OCI-LY3 (cell line): ENCODE results near the gene NGF.

Experiments used
- H2AFZ ChIP-seq: fragments of 200-600, 300-600 bp; shearing (Covaris generic); 2 replicates; pipeline ENCODE4 v1.6.0; 2014; ENCODE audit warnings: antibody characterized with exemption, low read depth, low read length
- H3K27ac ChIP-seq: fragments of 200-600, 300-600 bp; sonication (generic); 2 replicates; pipeline ENCODE4 v1.5.1; 2014; ENCODE audit warnings: mild to moderate bottlenecking, low read length, moderate library complexity, mixed read lengths
- H3K27me3 ChIP-seq: fragments of 200-600, 300-600 bp; sonication (generic); 2 replicates; pipeline ENCODE4 v1.6.1; 2014; ENCODE audit warnings: low read depth, low read length, mixed read lengths
- H3K36me3 ChIP-seq: fragments of 200-600, 300-600 bp; sonication (generic); replicated peaks from 2 replicates; pipeline ENCODE3; 2014; ENCODE audit warnings: low read depth, low read length, mixed read lengths
- H3K4me1 ChIP-seq: fragments of 300-600, 200-600 bp; sonication (generic); 2 replicates; pipeline ENCODE4 v1.6.1; 2014; ENCODE audit warnings: low read length, mixed read lengths
- H3K4me2 ChIP-seq: fragments of 200-600, 300-600 bp; sonication (generic); 2 replicates; pipeline ENCODE4 v1.6.1; 2014; ENCODE audit warnings: low read length, mixed read lengths
- H3K4me3 ChIP-seq: fragments of 300-600, 200-600 bp; sonication (generic); 2 replicates; pipeline ENCODE4 v1.5.1; 2014; ENCODE audit warnings: antibody characterized with exemption, mild to moderate bottlenecking, low read length, moderate library complexity
- H3K79me2 ChIP-seq: fragments of 300-600, 200-600 bp; shearing (Covaris generic); 2 replicates; pipeline ENCODE4 v1.6.1; 2014; ENCODE audit warnings: mild to moderate bottlenecking, low read length, mixed read lengths
- H3K9ac ChIP-seq: fragments of 300-600, 200-600 bp; shearing (Covaris generic); 2 replicates; pipeline ENCODE4 v1.6.0; 2014; ENCODE audit warnings: mild to moderate bottlenecking, low read length, moderate library complexity
- H3K9me3 ChIP-seq: fragments of 200-600, 300-600 bp; shearing (Covaris generic); 2 replicates; pipeline ENCODE4 v1.6.1; 2014; ENCODE audit warnings: low read length, mixed read lengths; ENCODE audit not compliant: insufficient read depth
- H4K20me1 ChIP-seq: fragments of 200-600, 300-600 bp; sonication (generic); 2 replicates; pipeline ENCODE4 v1.6.1; 2016; ENCODE audit warnings: low read length, mixed read lengths; ENCODE audit not compliant: insufficient read depth
- EZH2phosphoT487 ChIP-seq: fragments of 200-600 bp; shearing (Covaris generic); IDR thresholded peaks from 2 replicates; pipeline ENCODE4 v1.6.1; 2018; ENCODE audit warnings: antibody characterized with exemption, mixed run types, low read depth
- TF ChIP-seq, protein P1 (sequence below): fragments of 200-600, 300-600 bp; sonication (generic); IDR thresholded peaks from 2 replicates; pipeline ENCODE4 v1.5.1; 2014; ENCODE audit warnings: antibody characterized with exemption, low read length, low read depth

The NGF gene

DNA sequence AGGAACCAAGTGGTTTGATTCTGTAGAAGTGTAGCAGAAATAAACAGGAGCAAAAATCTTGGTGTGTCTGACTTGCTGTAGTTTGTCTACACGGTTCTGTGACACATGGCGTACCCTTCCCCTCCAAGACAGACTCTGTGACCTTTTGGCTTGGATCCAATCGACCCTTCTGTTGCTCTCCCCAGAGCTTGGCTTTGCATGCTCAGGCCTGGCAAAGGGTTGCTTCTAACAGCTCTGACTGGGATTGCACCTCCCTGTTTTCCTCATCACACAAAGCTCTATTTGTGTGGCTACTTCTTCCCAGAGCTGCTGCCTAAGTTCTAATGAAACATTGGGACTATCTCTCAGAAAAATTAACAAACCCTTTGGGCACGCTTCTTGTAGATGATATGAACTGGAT is 24.0 kb downstream of the NGF start:
- Histone ChIP-seq H4K20me1 (no peaks in the 10 kb centered on the region), H3K4me1 (no peaks in the 10 kb centered on the region), H3K9me3 (no peaks in the 10 kb centered on the region), H3K4me3 (no peak overlapping the region), H3K27me3 (no peaks in the 10 kb centered on the region), H3K36me3 (no peaks in the 10 kb centered on the region), H3K4me2 (no peak overlapping the region), H3K27ac (no peak overlapping the region), H3K79me2 (no peaks in the 10 kb centered on the region), H2AFZ (no peak overlapping the region), H3K9ac (no peak overlapping the region)
- TF ChIP-seq EZH2phosphoT487: no peak
- TF ChIP-seq, protein P1, sequence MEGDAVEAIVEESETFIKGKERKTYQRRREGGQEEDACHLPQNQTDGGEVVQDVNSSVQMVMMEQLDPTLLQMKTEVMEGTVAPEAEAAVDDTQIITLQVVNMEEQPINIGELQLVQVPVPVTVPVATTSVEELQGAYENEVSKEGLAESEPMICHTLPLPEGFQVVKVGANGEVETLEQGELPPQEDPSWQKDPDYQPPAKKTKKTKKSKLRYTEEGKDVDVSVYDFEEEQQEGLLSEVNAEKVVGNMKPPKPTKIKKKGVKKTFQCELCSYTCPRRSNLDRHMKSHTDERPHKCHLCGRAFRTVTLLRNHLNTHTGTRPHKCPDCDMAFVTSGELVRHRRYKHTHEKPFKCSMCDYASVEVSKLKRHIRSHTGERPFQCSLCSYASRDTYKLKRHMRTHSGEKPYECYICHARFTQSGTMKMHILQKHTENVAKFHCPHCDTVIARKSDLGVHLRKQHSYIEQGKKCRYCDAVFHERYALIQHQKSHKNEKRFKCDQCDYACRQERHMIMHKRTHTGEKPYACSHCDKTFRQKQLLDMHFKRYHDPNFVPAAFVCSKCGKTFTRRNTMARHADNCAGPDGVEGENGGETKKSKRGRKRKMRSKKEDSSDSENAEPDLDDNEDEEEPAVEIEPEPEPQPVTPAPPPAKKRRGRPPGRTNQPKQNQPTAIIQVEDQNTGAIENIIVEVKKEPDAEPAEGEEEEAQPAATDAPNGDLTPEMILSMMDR: no peak

DNA sequence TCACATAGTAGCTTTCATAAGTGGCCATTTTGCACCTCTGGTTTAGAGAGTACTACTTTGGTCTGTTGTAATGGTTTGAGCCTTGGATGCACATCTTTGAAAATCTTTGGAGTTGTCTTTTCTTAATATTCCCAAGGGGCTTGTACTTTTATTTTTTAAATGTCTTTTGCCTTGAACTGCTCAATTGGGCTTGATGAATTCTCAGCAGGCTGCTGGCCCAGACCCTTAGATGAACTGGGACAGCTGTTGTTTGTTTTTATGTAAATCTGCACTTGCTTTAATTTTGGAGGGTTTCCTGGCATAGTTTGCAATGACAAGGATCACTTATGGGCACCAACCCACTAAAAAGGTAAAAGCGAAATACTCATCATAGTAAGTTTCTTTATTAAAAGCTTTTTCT is 24.9 kb downstream of the NGF start:
- no peaks in the 10 kb centered on the region for H3K36me3 ChIP-seq
- no peaks in the 10 kb centered on the region for H4K20me1 ChIP-seq
- H3K4me2 ChIP-seq: no peak overlapping the region
- no peak overlapping the region for H3K4me3 ChIP-seq
- H3K4me1 ChIP-seq: no peaks in the 10 kb centered on the region
- H3K9me3 ChIP-seq: no peaks in the 10 kb centered on the region
- H3K9ac ChIP-seq: no peak overlapping the region
- H3K27me3 ChIP-seq: no peaks in the 10 kb centered on the region
- no peaks in the 10 kb centered on the region for H3K79me2 ChIP-seq
- no peak overlapping the region for H3K27ac ChIP-seq
- no peak overlapping the region for H2AFZ ChIP-seq
- TF ChIP-seq EZH2phosphoT487: no peak
- TF ChIP-seq, protein P1: no peak

DNA sequence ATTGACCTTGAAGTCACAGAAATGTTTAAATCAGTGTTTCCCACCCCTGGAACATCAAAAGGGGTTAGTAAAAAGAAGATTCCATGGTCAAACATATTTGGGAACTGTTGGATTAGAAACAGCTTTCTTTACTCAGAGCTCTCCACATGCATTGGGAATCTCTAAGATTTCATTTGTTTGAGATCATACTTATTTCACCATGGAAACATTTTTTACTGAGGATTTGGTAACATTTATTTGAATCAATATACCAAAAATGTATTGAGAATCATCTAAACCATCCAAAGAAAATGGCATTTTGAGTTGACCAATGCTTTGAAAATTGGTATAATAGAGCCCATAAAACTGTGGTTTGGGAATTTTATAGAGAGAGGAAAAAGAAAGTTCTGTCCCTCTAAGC is 25.3 kb downstream of the NGF start:
- Histone ChIP-seq H3K4me1 (no peaks in the 10 kb centered on the region), H3K27me3 (no peaks in the 10 kb centered on the region), H4K20me1 (no peaks in the 10 kb centered on the region), H3K9ac (no peak overlapping the region), H3K36me3 (no peaks in the 10 kb centered on the region), H3K79me2 (no peaks in the 10 kb centered on the region), H3K27ac (no peak overlapping the region), H3K9me3 (no peaks in the 10 kb centered on the region), H2AFZ (no peak overlapping the region), H3K4me2 (no peak overlapping the region), H3K4me3 (no peak overlapping the region)
- TF ChIP-seq EZH2phosphoT487: no peak
- TF ChIP-seq, protein P1: no peak

DNA sequence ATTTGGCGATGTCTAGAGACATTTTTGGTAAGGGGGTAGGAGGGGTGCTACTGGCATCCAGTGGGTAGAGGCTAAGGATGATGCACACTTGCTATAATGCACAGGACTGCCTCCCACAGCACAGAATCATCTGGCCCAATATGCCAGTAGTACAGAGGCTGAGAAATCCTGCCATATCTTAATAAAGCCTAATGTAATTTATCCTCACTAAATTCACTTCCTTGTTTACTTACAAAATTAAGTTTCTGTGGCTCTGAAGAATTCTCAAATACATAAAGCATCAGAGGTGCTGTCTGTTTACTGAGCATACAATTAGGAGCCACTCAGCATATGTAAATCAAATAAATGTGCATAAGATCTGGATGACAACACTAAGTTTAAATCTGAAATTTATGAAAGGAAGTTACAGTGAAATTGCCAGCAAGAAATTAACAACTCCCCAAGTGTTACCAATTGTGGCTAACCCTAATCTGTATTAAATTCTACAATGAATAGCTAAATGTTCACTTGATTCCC is 26.5 kb downstream of the NGF start:
- no peak overlapping the region for H3K9ac ChIP-seq
- no peaks in the 10 kb centered on the region for H3K4me1 ChIP-seq
- no peaks in the 10 kb centered on the region for H4K20me1 ChIP-seq
- H3K27ac ChIP-seq: no peak overlapping the region
- no peaks in the 10 kb centered on the region for H3K27me3 ChIP-seq
- H2AFZ ChIP-seq: no peak overlapping the region
- H3K79me2 ChIP-seq: no peaks in the 10 kb centered on the region
- H3K36me3 ChIP-seq: no peaks in the 10 kb centered on the region
- TF ChIP-seq, protein P1: no peak
- TF ChIP-seq EZH2phosphoT487: no peak
- no peaks in the 10 kb centered on the region for H3K9me3 ChIP-seq
- H3K4me3 ChIP-seq: no peak overlapping the region
- no peak overlapping the region for H3K4me2 ChIP-seq
